HG03066 (cell line): ENCODE data around the gene RYR1.

Experiments
- ATAC-seq: cut with Tn5 transposase; IDR thresholded peaks from one replicate; pipeline ENCODE4 v1.9.1; 2021; ENCODE audit warnings: low read depth; ENCODE audit not compliant: unreplicated experiment

The RYR1 gene

DNA sequence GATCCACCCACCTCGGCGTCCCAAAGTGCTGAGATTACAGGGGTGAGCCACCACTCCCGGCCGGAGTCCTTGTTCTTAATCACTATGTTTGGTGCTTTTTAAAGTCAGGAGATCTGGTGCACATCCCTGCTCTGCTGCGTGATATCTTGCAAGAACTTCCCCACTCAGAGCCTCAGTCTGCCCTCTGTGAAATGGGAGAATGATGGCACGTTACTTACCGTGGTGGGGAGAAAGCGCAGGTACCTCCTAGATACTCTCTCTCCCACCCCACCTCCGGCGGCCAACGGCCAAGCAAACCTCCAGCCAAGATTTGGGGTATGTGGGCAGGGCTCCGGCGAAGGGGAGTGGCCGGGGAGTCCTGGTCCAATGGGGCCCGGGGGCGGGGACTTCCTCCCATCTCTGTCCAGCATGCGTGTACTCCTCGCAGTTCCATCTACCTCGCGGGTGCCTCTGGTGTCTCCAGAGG lies at the start of gene RYR1:
RYR1 (plus strand) TSS at position 424 of the 466 bp plus-strand sequence. CDS start 139 bp downstream, outside the sequence.
- no peak for ATAC-seq

DNA sequence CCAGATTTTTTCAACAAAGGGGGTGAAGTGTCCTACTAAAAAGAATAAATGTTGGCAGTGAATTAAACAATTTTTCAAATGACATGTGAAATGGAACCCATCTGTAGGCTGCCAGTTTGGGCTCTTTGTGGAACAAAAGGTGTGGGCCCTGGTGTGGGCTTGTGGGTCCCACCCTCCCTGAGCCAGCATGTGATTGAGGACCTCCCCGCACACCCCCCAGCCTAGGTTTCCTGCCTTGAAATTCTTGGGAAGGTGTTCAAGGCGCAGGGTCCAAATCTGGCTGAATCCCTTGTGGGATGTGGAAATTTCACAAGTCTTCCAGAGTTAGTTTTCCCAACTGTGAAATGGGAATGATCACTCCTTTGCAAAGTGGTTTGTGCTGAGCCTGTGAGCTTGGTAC lies 49.7 kb upstream of the RYR1 start:
- no peak for ATAC-seq

GRCh38 chr19:38384209-38385027 lies 49.1 kb upstream of the RYR1 start:
- ATAC-seq: no peak

- ATAC-seq: no peak
These were observed 48.3 kb upstream of the RYR1 start for GRCh38 chr19:38385057-38385803.

- no peak for ATAC-seq
These were observed 47.7 kb upstream of the RYR1 start for GRCh38 chr19:38385804-38386257.

GRCh38 chr19:38386300-38386970 lies 47.1 kb upstream of the RYR1 start:
- no peak for ATAC-seq

GRCh38 chr19:38386971-38387549 lies 46.4 kb upstream of the RYR1 start:
- ATAC-seq: peak; percentile 9

DNA sequence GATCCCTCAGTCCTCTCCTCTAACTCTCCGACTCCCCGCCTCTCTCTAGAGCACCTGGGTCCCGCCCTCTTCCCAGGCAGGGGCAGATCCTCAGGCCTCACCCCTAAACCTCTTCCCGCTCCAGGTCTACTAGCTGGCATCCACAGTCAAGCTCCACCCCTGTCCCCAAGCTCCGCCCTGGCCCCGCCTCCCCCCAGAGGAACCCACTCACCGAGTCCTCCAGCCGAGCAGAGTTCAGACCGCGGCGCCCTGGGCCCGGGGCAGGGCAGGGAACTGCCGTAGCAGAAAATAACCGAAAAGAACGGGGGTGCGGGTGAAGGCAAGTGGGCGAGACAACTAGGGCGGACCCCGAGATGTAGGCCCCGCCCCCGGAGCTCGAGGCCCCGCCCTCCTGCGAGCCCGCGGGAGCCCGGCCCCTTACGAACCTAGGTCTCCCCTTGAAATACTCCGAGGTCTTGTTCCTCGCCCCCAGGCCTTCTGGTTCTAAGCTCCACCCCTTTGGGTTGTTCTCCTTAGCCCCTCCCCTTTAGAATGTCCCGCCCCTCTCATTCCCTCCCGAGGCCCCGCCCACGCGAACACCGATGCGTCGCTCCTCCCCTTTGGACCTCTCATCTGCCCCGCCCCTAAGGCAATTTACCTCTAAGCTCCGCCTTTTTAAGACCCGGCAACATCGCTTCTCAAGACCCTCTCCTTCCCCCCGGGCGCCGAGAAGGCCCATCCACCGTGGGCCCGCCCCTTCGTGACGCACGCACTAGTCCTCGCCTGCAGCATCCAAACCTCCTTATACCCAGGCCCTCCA lies 45.7 kb upstream of the RYR1 start, which contains the start of gene GGN:
GGN (minus strand) TSS at position 485 of the 799 bp plus-strand sequence. CDS start 773 bp downstream, outside the sequence.
- peak; percentile 54 for ATAC-seq

- ATAC-seq: no peak
These were observed 45.0 kb upstream of the RYR1 start, which contains the start of gene SPRED3 for GRCh38 chr19:38388349-38389100. Gene SPRED3 (plus strand): TSS chr19:38388697. CDS start chr19:38390303, 1,606 bp downstream.

DNA sequence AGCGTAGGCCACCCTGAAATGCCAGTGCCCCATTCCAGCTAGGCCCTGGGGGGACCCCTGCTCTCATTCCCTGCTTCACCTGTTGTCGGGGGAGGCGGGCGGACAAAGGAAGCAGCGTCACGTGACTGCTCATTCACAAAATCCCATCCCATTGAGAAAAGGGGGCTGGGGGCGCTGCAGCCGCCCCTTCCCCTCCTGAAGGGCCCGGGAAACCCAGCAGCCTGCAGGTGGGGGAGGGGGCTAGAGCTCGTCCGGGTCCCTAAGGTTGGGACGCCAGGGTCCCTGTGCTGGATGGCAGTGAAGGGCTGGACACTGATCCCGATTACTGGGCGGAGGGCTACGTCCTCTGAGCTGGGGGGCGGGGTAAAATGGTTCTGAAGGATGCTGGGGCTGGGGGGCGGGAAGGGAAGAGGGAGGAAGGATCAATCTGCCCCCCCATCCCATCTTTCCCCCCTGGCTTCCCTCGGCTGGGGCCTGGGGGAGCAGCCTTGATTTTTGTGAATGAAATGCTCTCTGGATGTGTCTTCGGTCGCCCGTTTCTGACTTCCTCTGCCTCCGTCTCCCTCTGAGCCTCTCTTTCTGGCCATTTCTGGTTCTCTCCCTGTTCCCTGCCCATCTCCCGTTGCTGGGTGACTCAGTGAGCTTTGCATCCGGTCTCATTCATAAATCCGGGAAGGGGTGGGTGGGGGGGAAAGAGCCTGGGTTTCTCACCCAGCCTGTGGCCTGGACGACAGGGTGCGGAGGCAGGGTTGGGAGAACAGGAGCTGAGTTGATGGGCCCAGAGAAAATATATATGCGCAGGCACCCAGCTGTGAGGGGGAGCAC lies 44.2 kb upstream of the RYR1 start:
- no peak for ATAC-seq

DNA sequence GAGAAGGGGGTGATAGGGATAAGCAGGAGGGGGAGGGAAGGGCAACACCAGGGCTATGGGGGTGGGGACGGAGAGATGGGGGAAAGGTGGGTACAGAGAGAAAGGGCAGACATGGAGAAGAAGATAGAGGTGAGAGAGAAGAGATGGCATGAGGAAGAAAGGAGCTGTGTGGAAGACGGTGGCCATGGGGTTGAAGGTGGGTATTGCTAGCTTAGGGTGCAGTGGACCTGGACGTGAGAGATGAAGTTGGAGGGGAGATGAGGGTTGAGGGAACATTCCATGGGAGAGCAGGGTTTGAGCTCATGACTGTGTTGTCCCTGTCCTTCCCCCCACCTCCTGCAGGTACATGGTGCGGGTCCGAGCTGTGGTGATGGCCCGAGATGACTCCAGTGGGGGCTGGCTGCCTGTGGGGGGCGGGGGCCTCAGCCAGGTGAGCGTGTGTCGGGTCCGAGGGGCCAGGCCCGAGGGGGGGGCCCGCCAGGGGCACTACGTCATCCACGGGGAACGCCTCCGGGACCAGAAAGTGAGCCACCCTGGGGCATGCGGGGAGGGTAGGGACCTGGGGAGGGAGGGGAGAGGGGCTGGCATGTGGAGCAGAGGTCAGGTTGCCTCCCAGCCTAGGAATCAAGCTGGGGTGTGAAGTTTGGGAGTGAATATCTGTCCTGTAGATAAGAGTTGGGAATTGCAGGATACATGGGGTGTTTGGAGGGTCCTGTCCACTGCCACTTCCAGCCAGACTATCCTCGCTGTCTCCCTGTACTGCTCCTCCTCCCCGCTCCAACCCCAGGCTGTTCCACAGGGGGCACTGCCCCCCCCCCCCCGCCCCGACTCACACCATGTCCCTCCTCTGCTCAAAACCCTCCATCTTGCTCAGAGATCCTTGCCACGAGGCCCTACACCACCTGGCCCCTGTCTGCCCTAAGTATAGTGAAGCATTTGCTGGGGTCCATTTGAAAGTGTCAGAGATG lies 43.2 kb upstream of the RYR1 start:
- no peak for ATAC-seq

GRCh38 chr19:38391911-38392464 lies 41.5 kb upstream of the RYR1 start:
- no peak for ATAC-seq

DNA sequence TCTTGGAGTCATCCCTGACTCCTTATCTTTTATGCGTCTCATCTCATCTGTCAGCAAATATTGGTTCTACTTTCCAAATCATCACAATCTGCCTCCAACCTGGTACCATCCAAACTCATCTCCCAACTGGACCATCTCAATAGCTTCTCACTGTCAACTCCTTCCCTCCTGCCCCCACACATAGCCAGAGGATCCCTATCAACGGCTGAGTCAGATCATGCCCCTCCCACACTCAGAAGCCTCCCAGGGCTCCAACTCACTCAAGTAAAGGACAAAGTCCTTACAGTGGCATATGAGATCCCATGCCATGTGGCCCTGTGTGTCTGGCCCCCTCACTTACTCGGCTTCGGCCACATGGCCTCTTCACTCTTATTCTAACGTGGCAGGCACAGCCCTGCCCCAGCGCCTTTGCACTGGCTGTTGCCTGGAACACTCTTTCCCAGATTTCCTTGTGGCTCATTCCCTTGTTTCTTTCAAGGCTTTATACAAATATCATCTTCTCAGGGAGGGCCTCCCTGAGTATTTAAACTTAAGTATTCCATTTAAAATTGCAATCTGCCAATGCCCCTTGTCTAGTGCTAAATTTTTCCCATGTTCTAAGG lies 40.7 kb upstream of the RYR1 start:
- no peak for ATAC-seq

DNA sequence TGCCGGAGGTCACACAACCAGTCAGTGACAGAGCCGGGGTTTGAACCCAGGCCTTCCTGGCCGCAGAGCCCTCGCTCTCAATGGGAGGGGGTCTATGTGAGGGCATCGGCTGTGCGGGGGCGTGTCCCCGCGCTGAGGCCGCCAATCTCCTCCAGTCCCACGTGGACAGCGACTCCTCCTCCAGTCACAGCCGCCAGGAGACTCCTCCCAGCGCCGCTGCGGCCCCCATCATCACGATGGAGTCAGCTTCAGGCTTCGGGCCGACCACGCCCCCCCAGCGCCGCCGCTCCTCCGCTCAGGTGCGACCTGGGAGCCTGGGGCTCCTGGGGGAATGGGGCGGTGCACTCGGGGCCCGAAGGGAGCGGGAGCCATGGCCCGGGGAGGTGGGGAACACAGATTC lies 39.0 kb upstream of the RYR1 start:
- no peak for ATAC-seq

- no peak for ATAC-seq
These were observed 37.9 kb upstream of the RYR1 start for GRCh38 chr19:38395381-38396114.

- ATAC-seq: no peak
These were observed 34.4 kb upstream of the RYR1 start for GRCh38 chr19:38399081-38399480.
